Ramos (cell line): Measurements from ENCODE around the gene SHISA8.

Experiments
- in situ Hi-C: fragments of 300-500 bp; cut with MboI; formaldehyde crosslinking; loops from one replicate; pipeline ENCODE4 v1.14.3; 2022; ENCODE audit warnings: low sequenced_read_pairs; ENCODE audit not compliant: unreplicated experiment

SHISA8 gene

GRCh38 chr22:41902932-41903421 is 11.9 kb downstream of the SHISA8 start:
- in situ Hi-C loops: no loop called here

- in situ Hi-C loops: no loop called here
Measured at GRCh38 chr22:41902016-41902415, 12.9 kb downstream of the SHISA8 start.

GRCh38 chr22:41900652-41901312 is 14.1 kb downstream of the SHISA8 start:
- in situ Hi-C loops: no loop called here

DNA sequence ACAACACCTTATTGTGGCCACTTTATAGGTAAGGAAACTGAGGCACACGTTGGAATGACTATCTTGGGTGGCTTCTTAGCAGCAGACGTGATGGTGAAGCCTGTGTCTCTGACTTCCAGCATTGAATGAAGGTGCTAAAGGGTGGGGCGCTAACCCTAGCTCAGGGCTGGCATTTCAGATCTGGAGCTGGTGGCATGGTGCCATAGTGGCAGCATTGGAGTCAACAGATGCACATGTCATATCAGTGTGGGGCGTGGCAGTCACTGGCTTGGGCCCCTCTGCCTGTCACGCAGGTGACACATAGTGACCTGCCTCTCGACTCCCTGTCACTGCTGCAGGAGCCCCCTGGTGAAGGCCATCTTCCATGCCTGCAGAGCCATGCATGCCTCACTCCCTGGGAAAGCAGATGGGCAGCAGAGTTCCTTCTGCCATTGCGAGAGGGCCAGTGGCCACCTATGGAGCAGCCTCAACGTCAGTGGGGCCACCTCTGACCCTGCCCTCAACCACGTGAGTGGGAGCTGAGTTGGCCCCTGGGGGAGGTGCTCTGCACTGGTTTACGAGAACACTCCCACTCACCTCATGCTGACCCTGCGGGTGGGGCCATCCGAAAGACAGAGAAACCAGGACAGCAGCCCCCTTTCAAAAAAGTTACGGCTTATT is 14.8 kb downstream of the SHISA8 start:
- in situ Hi-C loops: no loop called here

DNA sequence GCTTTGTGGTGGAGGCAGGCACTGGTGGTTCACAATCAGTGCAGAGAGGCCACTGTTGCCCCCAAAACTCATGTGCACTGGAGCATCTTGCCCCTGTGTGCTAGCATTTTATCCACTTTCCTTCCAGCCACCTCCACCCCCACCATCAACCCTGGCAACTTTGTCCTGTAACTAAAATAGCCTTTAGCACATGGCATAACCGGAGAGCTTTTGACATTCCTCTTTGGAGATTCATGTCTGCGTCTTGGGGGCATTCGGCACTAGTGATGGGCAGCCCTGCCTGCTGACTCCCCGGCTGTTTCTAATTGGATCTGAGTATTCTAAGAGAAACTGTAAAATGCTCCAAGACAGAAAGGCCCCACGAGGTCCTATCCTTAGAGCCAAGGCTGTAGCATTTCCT is 15.8 kb downstream of the SHISA8 start:
- in situ Hi-C loops: no loop called here

DNA sequence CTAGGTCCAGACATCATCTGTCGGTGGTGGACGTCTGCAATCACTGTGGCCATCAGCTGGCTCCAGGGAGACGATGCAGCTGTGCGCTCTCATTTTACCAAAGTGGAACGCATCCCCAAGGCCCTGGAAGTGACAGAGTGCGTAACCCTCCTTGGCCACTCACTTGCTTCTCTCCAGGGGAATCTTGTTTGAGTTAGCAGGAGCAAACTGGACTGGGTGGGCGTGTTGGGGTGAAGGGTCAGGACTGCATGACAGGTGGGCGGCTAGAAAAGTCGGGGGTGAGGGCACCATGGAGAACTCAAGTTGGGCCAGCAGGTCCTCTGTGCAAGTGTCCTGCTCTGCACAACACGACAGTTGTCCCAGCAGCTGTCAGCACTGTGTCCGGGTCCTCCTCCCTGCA is 16.2 kb downstream of the SHISA8 start:
- in situ Hi-C loops: no loop called here

- in situ Hi-C loops: no loop called here
Measured at GRCh38 chr22:41893591-41894375, 21.1 kb downstream of the SHISA8 start.

GRCh38 chr22:41892721-41893120 is 22.2 kb downstream of the SHISA8 start:
- in situ Hi-C loops: no loop called here

DNA sequence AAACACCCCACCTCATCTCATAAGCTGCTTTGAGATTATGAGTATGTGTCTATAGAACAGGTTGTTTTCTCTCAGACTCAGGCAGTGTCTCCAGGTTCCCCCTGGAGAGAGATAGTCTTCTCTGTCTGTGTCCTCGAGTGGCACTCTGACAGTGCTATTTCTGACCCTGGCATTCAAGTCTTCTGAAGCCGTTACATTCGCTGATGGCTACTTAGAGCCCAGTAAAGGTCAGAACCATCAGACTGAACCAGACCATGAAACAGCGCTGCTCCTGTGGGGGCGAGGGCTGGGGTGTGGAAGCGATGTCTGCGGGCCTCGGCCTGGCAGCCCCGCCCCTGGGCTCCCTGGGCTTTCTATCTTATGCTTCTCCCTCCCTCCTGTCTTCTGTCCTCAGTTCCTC is 23.5 kb downstream of the SHISA8 start:
- in situ Hi-C loops: no loop called here

- in situ Hi-C loops: no loop called here
Measured at GRCh38 chr22:41888627-41889200, 26.2 kb downstream of the SHISA8 start.

DNA sequence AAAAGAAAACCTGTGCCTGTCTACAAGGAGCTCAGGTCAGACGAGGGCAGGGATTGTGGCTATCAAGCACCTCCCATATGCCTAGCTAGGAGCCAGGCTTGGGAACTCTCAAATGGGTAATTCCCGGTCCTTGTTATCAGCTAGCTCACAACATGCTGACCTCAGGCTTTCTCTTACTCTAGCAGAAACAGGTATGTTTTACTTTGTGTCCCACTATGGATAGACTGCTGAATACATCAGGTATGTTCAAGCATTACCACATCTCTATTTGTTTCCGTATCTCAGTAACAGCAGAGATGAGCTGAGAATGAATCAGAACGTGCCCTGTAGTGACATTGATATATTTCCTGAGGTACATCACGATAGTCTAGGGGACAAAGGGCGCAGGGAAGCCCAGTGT is 29.4 kb downstream of the SHISA8 start:
- in situ Hi-C loops: no loop called here

- in situ Hi-C loops: no loop called here
Measured at GRCh38 chr22:41885116-41885515, 29.8 kb downstream of the SHISA8 start.

DNA sequence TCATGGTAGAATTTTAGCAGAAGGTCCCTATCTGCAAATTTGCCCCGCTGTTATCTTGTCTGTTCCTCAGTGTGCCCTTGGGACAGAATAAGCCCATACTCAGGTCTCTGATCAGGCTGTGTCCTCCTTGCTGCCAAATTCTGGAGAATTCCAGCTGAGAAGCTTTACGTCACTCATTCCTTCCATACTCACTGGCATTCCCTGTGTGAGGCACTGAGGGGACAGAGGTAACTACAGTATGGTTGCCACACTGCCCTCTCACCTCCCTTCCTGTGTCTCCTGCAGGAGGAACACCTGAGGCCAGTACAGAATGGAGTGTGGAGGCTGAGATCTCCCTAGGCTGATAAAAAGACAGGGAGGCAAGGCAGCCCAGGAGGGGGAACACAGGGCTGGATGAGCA is 31.5 kb downstream of the SHISA8 start:
- in situ Hi-C loops: no loop called here

DNA sequence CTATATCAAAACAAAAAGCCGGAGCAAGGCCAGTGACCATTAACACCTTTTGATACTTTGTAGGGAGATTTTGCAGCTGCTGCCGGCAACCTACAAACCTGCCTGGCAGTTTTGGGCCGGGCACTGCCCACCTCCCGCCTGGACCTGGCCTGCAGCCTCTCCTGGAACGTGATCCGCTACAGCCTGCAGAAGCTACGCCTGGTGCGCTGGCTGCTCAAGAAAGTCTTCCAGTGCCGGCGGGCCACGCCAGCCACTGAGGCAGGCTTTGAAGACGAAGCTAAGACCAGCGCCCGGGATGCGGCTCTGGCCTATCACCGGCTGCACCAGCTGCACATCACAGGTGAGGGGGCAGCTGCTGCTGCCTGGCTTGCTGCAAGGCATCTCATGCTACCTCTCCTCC is 34.2 kb downstream of the SHISA8 start:
- in situ Hi-C loops: no loop called here

- in situ Hi-C loops: no loop called here
Measured at GRCh38 chr22:41876675-41877074, 38.2 kb downstream of the SHISA8 start.

DNA sequence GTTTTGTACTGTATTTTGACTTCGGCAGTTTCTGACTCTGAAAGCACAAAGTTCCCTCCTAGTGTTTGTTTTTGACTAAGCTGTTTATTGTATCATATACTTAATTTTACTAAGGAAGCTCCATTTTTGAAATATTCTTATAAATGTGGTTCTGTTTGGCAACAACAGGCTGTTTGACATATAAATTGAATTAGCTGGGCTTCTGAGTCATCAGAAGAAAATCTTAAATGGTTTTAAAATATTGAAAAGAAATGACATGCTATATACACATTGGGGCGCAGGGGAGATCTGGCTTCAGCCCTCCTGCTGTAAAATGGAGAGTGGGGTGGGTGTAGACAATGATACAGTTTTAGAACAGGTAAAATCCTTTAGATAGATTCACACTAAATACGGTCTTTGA is 38.6 kb downstream of the SHISA8 start:
- in situ Hi-C loops: no loop called here

DNA sequence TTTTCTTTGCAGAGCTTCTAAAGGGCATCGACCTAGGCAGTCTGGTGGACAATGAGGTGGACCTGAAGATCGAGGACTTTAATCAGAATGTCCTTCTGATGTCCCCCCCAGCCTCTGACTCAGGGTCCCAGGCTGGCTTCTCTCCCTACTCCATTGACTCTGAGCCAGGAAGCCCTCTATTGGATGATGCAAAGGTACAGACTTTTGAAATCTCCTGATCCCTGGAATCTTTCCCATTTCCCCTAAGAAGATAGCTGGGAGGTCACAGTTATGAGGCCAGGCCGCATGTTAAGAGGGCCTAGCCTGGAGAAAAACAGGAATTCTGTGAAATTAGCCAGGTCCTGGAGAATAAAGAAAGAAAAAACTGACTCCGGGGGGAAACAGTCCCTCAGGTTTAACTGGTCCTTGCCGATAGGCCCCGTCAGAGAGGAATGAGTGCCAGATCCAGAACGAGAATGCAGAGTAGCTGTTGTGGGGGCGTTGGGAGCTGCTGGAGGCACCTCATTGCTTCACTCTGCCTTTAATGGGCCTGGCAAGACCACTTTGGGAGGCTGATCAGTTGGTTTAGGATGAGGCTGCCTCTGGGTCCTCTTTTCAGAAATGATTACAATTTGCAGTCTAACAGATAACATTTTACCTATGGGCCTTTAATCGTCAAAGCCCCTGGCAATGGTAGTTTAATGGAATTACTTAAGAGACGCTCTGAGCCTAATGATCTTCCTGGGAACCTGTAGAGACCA is 39.2 kb downstream of the SHISA8 start:
- in situ Hi-C loops: no loop called here

GRCh38 chr22:41874090-41874489 is 40.8 kb downstream of the SHISA8 start:
- in situ Hi-C loops: no loop called here

GRCh38 chr22:41873391-41873790 is 41.5 kb downstream of the SHISA8 start:
- in situ Hi-C loops: no loop called here

GRCh38 chr22:41870786-41871185 is 44.1 kb downstream of the SHISA8 start:
- in situ Hi-C loops: no loop called here
